SK-N-SH (cell line): ENCODE data around the gene DLEC1.

Experiments used
- ELF1 ChIP-seq: IDR thresholded peaks from 2 replicates; pipeline ENCODE4 v1.4.0; 2012
- EP300 ChIP-seq, 2 experiments: IDR thresholded peaks; 2 replicates each; pipeline versions ENCODE4 v1.4.0 to v1.6.1; 2012; ENCODE audit warnings: borderline replicate concordance in 1 of 2, low read depth in 1 of 2, low read length in 1 of 2
- FOSL2 ChIP-seq: IDR thresholded peaks from 2 replicates; pipeline ENCODE4 v1.4.0; 2012; ENCODE audit warnings: low read depth, mild to moderate bottlenecking, moderate library complexity, borderline replicate concordance
- GATA2 ChIP-seq: sonication (generic); formaldehyde crosslinking; IDR thresholded peaks from 2 replicates; pipeline ENCODE4 v1.5.0; 2020; ENCODE audit warnings: mild to moderate bottlenecking, missing genetic modification reagents
- JUND ChIP-seq: IDR thresholded peaks from 2 replicates; pipeline ENCODE4 v1.4.0; 2012
- NRF1 ChIP-seq: IDR thresholded peaks from 2 replicates; pipeline ENCODE4 v1.6.1; 2012; ENCODE audit warnings: low read depth, mild to moderate bottlenecking, low read length
- POLR2AphosphoS5 ChIP-seq: IDR thresholded peaks from 2 replicates; pipeline ENCODE4 v1.6.1; 2012; ENCODE audit warnings: low read depth, low read length
- RCOR1 ChIP-seq: fragments of 150-350 bp; IDR thresholded peaks from 2 replicates; pipeline ENCODE4 v1.6.1; 2017; ENCODE audit warnings: antibody characterized with exemption, low read length
- REST ChIP-seq: IDR thresholded peaks from 2 replicates; pipeline ENCODE4 v1.6.1; 2012; ENCODE audit warnings: mild to moderate bottlenecking, low read depth, low read length, moderate library complexity
- RXRA ChIP-seq: IDR thresholded peaks from 2 replicates; pipeline ENCODE4 v1.4.0; 2012; ENCODE audit warnings: low read depth, mild to moderate bottlenecking, borderline replicate concordance
- SIN3A ChIP-seq: IDR thresholded peaks from 2 replicates; pipeline ENCODE4 v1.6.1; 2012; ENCODE audit warnings: low read depth, mild to moderate bottlenecking, low read length, moderate library complexity, borderline replicate concordance
- YY1 ChIP-seq: IDR thresholded peaks from 2 replicates; pipeline ENCODE4 v1.4.0; 2012; ENCODE audit warnings: low read depth, mild to moderate bottlenecking
- TF ChIP-seq, protein P1 (sequence below): fragments of 200-600 bp; sonication (generic); IDR thresholded peaks from 2 replicates; pipeline ENCODE4 v1.6.1; 2017; ENCODE audit warnings: antibody characterized with exemption, mild to moderate bottlenecking, moderate library complexity

DNA sequence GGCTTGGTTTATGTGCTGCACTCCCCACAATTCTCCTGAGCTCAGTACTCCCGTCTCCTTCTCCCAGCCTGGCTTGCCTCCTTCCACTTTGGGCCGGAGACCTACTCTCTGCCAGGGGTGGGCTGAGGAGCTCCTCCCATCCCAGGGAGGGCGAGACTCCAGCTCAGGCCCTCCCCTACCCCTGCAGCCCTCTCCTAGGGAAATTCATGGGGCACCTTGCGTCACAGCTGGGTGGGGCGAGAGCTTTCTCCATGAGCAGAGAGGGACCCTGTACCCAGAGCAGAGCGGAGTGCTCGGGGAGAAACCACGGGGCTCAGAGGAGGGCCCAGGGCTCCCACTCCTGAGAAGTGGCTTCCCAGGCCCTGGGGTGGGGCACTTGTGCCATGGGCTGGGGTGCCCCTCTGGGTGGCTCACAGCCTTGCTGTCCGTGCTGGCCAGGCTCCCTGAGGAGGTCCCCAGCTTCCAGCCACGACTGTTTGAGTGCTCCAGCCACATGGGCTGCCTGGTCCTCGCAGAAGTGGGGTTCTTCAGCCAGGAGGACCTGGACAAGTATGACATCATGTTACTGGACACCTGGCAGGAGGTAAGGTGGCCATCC is 35.1 kb upstream of the DLEC1 start:
- TF ChIP-seq SIN3A (no peak), EP300 (IDR thresholded peaks at IDR 0.05; ENCODE audit: borderline replicate concordance in 1 of 2, low read depth in 1 of 2, low read length in 1 of 2) (no peak), FOSL2 (no peak), RCOR1 (no peak), GATA2 (no peak), JUND (no peak), RXRA (no peak), REST (no peak), ELF1 (no peak), POLR2AphosphoS5 (no peak), NRF1 (no peak), YY1 (no peak)
- TF ChIP-seq, protein P1, sequence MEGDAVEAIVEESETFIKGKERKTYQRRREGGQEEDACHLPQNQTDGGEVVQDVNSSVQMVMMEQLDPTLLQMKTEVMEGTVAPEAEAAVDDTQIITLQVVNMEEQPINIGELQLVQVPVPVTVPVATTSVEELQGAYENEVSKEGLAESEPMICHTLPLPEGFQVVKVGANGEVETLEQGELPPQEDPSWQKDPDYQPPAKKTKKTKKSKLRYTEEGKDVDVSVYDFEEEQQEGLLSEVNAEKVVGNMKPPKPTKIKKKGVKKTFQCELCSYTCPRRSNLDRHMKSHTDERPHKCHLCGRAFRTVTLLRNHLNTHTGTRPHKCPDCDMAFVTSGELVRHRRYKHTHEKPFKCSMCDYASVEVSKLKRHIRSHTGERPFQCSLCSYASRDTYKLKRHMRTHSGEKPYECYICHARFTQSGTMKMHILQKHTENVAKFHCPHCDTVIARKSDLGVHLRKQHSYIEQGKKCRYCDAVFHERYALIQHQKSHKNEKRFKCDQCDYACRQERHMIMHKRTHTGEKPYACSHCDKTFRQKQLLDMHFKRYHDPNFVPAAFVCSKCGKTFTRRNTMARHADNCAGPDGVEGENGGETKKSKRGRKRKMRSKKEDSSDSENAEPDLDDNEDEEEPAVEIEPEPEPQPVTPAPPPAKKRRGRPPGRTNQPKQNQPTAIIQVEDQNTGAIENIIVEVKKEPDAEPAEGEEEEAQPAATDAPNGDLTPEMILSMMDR = no peak
